A549 (cell line): ENCODE measurements around the gene CDYL. TPM values are rescaled to one million over a fixed set of nuclear protein-coding genes. Genes with fewer than 3 reads are reported as not detected.

ENCODE experiments used
- ATAC-seq, 2 experiments: fragments of 200-7000 bp in 1 of 2; fragments of >200 bp in 1 of 2; cut with Nextera tagmentation in 1 of 2; cut with Tn5 transposase in 1 of 2; 3 replicates each; pipeline versions ENCODE4 v1.8.0 to v1.9.1; 2018 to 2020; ENCODE audit warnings: mild to moderate bottlenecking in 1 of 2, moderate library complexity in 1 of 2
- CTCF ChIA-PET: fragments of 300-600 bp; sonication (Branson Sonifier 250); formaldehyde crosslinking; extraction: SDS; loops from one replicate; lab custom pipeline; 2021; ENCODE audit warnings: antibody characterized with exemption, inconsistent platforms; lab: Yijun Ruan, JAX
- POLR2A ChIA-PET: fragments of 350-600 bp; formaldehyde crosslinking; extraction: SDS; loops from one replicate; lab custom pipeline; 2021; ENCODE audit warnings: antibody characterized with exemption, inconsistent platforms; lab: Yijun Ruan, JAX
- DNase-seq, 2 experiments: peaks; one replicate each; pipeline versions ENCODE4 v3.0.0 to v3.0.0-alpha.2; 2011 to 2016; ENCODE audit warnings: low read depth in 1 of 2, low spot score in 1 of 2
- FAIRE-seq: peaks from 2 replicates; lab custom pipeline; 2011; peaks lifted over from hg19 to GRCh38; lab: Jason Lieb, UNC
- H3K27ac ChIP-seq, 2 experiments: fragments of >200 bp; sonication (Bioruptor Twin); formaldehyde crosslinking; 3 replicates each; pipeline ENCODE4 v1.5.1; 2016 to 2017
- H3K4me1 ChIP-seq: fragments of >200 bp; sonication (Bioruptor Twin); formaldehyde crosslinking; 3 replicates; pipeline ENCODE4 v1.6.1; 2016
- H3K4me2 ChIP-seq: fragments of >200 bp; sonication (Bioruptor Twin); formaldehyde crosslinking; 3 replicates; pipeline ENCODE4 v1.6.1; 2016
- H3K4me3 ChIP-seq: fragments of >200 bp; sonication (Bioruptor Twin); formaldehyde crosslinking; 3 replicates; pipeline ENCODE4 v1.5.1; 2016
- H3K9me3 ChIP-seq: fragments of >200 bp; sonication (Bioruptor Twin); formaldehyde crosslinking; 3 replicates; pipeline ENCODE4 v1.6.1; 2016
- CBX2 ChIP-seq: fragments of 200-600 bp; sonication (generic); IDR thresholded peaks from 2 replicates; pipeline ENCODE4 v1.6.1; 2016; ENCODE audit warnings: low read depth, mild to moderate bottlenecking, borderline replicate concordance
- CBX8 ChIP-seq: fragments of 200-600 bp; sonication (generic); IDR thresholded peaks from 2 replicates; pipeline ENCODE4 v1.6.1; 2016
- ELK1 ChIP-seq: fragments of 150-350 bp; IDR thresholded peaks from 2 replicates; pipeline ENCODE4 v1.6.1; 2014; ENCODE audit warnings: low read depth, mild to moderate bottlenecking, low read length
- FOSB ChIP-seq: fragments of 250-450 bp; sonication (Bioruptor Pico); IDR thresholded peaks from 2 replicates; pipeline ENCODE4 v1.5.0; 2020; ENCODE audit warnings: mild to moderate bottlenecking, moderate library complexity
- GATA3 ChIP-seq: IDR thresholded peaks from 2 replicates; pipeline ENCODE4 v1.6.1; 2012; ENCODE audit warnings: borderline replicate concordance
- HES2 ChIP-seq: fragments of >200 bp; sonication (Bioruptor Twin); formaldehyde crosslinking; IDR thresholded peaks from 2 replicates; pipeline ENCODE4 v1.6.1; 2016
- HOXB5 ChIP-seq: fragments of 250-450 bp; sonication (Bioruptor Pico); IDR thresholded peaks from 2 replicates; pipeline ENCODE4 v1.5.0; 2020; ENCODE audit warnings: mild to moderate bottlenecking, moderate library complexity
- JUN ChIP-seq, 2 experiments: fragments of >200 bp; sonication (Bioruptor Twin); formaldehyde crosslinking; IDR thresholded peaks; 2 replicates in 1 of 2; 3 replicates in 1 of 2; pipeline ENCODE4 v1.6.1; 2016 to 2017
- KDM1A ChIP-seq: fragments of 200-600 bp; sonication (generic); IDR thresholded peaks from 2 replicates; pipeline ENCODE4 v1.6.1; 2016; ENCODE audit warnings: low read depth, mild to moderate bottlenecking
- MAX ChIP-seq: IDR thresholded peaks from 2 replicates; pipeline ENCODE4 v1.6.1; 2012
- NR3C1 ChIP-seq: fragments of >200 bp; sonication (Bioruptor Twin); formaldehyde crosslinking; IDR thresholded peaks from 3 replicates; pipeline ENCODE4 v1.6.1; 2017
- RARB ChIP-seq: fragments of 250-450 bp; sonication (Bioruptor Pico); IDR thresholded peaks from 2 replicates; pipeline ENCODE4 v1.8.0; 2021; ENCODE audit warnings: mild to moderate bottlenecking, moderate library complexity
- RCOR1 ChIP-seq: fragments of 150-350 bp; IDR thresholded peaks from 2 replicates; pipeline ENCODE4 v1.6.1; 2014; ENCODE audit warnings: antibody characterized with exemption, low read length, low read depth
- TFCP2L1 ChIP-seq: fragments of 250-450 bp; sonication (Bioruptor Pico); IDR thresholded peaks from 2 replicates; pipeline ENCODE4 v1.5.0; 2021; ENCODE audit warnings: mild to moderate bottlenecking
- TP53 ChIP-seq: fragments of 250-450 bp; sonication (Bioruptor Pico); IDR thresholded peaks from 2 replicates; pipeline ENCODE4 v1.5.0; 2021; ENCODE audit warnings: mild to moderate bottlenecking, moderate library complexity
- USF2 ChIP-seq: fragments of 450-650 bp; IDR thresholded peaks from 2 replicates; pipeline ENCODE4 v1.6.1; 2014; ENCODE audit warnings: antibody characterized with exemption
- ZFP36 ChIP-seq: fragments of 450-650 bp; IDR thresholded peaks from 2 replicates; pipeline ENCODE4 v1.6.1; 2014; ENCODE audit warnings: borderline replicate concordance; ENCODE audit not compliant: partially characterized antibody
- WGBS: methylation state at CpG from one replicate; pipeline ENCODE4 v1.1.6; 2017; ENCODE audit errors: missing lambda C conversion rate; 5-methylcytosine and 5-hydroxymethylcytosine counted together
- polyA plus RNA-seq, 4 experiments: library from polyadenylated mRNA; depleted of rRNA in 3 of 4; stranded (reverse); fragments of >200 nt; fragmentation: RNase III in 1 of 4; extraction: RNeasy Plus Mini Kit Qiagen cat#74134 plus additional on column Dnase treatment in 1 of 4; gene quantifications; 2 replicates in 3 of 4; 3 replicates in 1 of 4; pipeline ENCODE4 v1.2.3, GENCODE V29; 2011 to 2017
- TF ChIP-seq, protein P1 (sequence below): fragments of >200 bp; sonication (Bioruptor Twin); formaldehyde crosslinking; IDR thresholded peaks from 3 replicates; pipeline ENCODE4 v1.5.1; 2016
- TF ChIP-seq, protein P2 (sequence below): fragments of >200 bp; sonication (Bioruptor Twin); formaldehyde crosslinking; IDR thresholded peaks from 3 replicates; pipeline ENCODE4 v1.6.1; 2016
- TF ChIP-seq, protein P3 (sequence below): fragments of 250-450 bp; sonication (Bioruptor Pico); IDR thresholded peaks from 2 replicates; pipeline ENCODE4 v1.5.0; 2021; ENCODE audit warnings: mild to moderate bottlenecking, moderate library complexity, borderline replicate concordance

The CDYL gene
- polyA plus RNA-seq, 2 of the 4 experiments (the other 2 are of a cell fraction) = 18.6 to 42.7 TPM

DNA sequence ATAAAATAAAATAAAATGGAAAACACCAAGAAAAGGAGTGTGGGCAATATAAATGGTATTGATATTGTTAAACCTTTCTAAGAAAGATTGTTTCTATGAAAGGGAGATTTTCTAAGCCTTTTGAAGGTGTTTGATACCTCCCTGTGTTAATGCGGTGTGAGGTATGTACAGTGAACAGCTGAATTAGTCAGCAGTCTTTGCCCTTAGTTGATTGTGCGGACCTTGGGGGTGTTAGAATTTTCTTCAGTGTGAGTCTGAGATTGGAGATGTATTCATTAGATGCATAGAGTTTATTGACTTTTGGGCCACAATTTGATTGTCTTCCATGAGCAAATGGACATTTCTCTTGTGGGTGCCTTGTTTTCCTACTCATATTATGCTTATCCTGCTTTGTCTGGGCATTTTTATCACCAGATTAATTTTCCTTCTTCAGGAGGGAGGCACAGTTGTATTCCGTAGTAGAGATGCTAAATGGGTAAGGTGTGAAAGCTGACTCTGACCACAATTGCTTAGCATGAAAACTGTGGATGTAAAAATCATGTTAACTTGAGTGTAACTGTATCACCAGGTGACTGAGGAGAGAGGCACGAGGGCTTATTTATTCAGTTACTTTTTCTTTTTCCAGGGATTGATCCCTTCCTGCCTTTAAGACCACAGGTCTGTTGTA is 42.2 kb downstream of the CDYL start:
- peaks cover 20% of the 10 kb centered on the region for H3K4me1 ChIP-seq
- TF ChIP-seq MAX (no peak), RCOR1 (no peak), CBX8 (no peak), KDM1A (no peak), CBX2 (no peak), HOXB5 (CRISPR knock-in tag) (no peak), FOSB (CRISPR knock-in tag) (no peak), RARB (no peak), GATA3 (no peak), USF2 (no peak), NR3C1 (no peak), HES2 (no peak), ELK1 (no peak), TFCP2L1 (CRISPR knock-in tag) (no peak), JUN (IDR thresholded peaks at IDR 0.05) (no peak), TP53 (CRISPR knock-in tag) (no peak), ZFP36 (no peak)
- TF ChIP-seq, protein P1, sequence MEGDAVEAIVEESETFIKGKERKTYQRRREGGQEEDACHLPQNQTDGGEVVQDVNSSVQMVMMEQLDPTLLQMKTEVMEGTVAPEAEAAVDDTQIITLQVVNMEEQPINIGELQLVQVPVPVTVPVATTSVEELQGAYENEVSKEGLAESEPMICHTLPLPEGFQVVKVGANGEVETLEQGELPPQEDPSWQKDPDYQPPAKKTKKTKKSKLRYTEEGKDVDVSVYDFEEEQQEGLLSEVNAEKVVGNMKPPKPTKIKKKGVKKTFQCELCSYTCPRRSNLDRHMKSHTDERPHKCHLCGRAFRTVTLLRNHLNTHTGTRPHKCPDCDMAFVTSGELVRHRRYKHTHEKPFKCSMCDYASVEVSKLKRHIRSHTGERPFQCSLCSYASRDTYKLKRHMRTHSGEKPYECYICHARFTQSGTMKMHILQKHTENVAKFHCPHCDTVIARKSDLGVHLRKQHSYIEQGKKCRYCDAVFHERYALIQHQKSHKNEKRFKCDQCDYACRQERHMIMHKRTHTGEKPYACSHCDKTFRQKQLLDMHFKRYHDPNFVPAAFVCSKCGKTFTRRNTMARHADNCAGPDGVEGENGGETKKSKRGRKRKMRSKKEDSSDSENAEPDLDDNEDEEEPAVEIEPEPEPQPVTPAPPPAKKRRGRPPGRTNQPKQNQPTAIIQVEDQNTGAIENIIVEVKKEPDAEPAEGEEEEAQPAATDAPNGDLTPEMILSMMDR = no peak
- TF ChIP-seq, protein P2, sequence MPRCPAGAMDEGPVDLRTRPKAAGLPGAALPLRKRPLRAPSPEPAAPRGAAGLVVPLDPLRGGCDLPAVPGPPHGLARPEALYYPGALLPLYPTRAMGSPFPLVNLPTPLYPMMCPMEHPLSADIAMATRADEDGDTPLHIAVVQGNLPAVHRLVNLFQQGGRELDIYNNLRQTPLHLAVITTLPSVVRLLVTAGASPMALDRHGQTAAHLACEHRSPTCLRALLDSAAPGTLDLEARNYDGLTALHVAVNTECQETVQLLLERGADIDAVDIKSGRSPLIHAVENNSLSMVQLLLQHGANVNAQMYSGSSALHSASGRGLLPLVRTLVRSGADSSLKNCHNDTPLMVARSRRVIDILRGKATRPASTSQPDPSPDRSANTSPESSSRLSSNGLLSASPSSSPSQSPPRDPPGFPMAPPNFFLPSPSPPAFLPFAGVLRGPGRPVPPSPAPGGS = no peak
- TF ChIP-seq, protein P3, sequence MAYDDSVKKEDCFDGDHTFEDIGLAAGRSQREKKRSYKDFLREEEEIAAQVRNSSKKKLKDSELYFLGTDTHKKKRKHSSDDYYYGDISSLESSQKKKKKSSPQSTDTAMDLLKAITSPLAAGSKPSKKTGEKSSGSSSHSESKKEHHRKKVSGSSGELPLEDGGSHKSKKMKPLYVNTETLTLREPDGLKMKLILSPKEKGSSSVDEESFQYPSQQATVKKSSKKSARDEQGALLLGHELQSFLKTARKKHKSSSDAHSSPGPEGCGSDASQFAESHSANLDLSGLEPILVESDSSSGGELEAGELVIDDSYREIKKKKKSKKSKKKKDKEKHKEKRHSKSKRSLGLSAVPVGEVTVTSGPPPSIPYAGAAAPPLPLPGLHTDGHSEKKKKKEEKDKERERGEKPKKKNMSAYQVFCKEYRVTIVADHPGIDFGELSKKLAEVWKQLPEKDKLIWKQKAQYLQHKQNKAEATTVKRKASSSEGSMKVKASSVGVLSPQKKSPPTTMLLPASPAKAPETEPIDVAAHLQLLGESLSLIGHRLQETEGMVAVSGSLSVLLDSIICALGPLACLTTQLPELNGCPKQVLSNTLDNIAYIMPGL (CRISPR knock-in tag) = no peak
- no peak for DNase-seq
- H3K4me3 ChIP-seq = no peak overlapping the region
- no peak for ATAC-seq
- ChIA-PET POLR2A (no interaction called here), CTCF (interaction anchor here (1.2 kb wide), 1 partner anchor 30 kb away, joined by 3 read pairs; no protein-coding TSS in a partner anchor)
- H3K4me2 ChIP-seq = no peak overlapping the region
- WGBS = 93% methylated on average over 4 of the region's 4 CpGs
- no peak overlapping the region for H3K27ac ChIP-seq
- no peaks in the 10 kb centered on the region for H3K9me3 ChIP-seq
- FAIRE-seq = no peak
